HG02798 (cell line): ENCODE results near the gene IFNG.
"Not testable (repeated sequence)": the region's sequence is repeated elsewhere in the genome, so short reads cannot be mapped to it uniquely, and the experiment has no call there.

Source experiments
- ATAC-seq: cut with Tn5 transposase; IDR thresholded peaks from one replicate; pipeline ENCODE4 v1.9.1; 2021; ENCODE audit warnings: mild to moderate bottlenecking; ENCODE audit not compliant: unreplicated experiment, poor library complexity

IFNG gene

GRCh38 chr12:68159681-68160304 is at the start of gene IFNG:
Gene IFNG, minus strand, starts transcription at chr12:68159740. Its CDS starts 125 bp downstream, at chr12:68159615.
- ATAC-seq, result peak; percentile 66

GRCh38 chr12:68209048-68209728 is 49.6 kb upstream of the IFNG start:
- not testable (repeated sequence) for ATAC-seq

GRCh38 chr12:68207276-68207675 is 47.7 kb upstream of the IFNG start:
- ATAC-seq, result no peak

- no peak for ATAC-seq
These were observed 46.9 kb upstream of the IFNG start for GRCh38 chr12:68206446-68206845.

GRCh38 chr12:68203460-68203875 is 43.9 kb upstream of the IFNG start:
- no peak for ATAC-seq

GRCh38 chr12:68200854-68201253 is 41.3 kb upstream of the IFNG start:
- no peak for ATAC-seq

- ATAC-seq, result no peak
These were observed 39.6 kb upstream of the IFNG start for GRCh38 chr12:68199127-68199526.

GRCh38 chr12:68198507-68199086 is 39.1 kb upstream of the IFNG start:
- ATAC-seq, result no peak

GRCh38 chr12:68190301-68190700 is 30.8 kb upstream of the IFNG start:
- ATAC-seq, result no peak

- no peak for ATAC-seq
These were observed 30.3 kb upstream of the IFNG start for GRCh38 chr12:68189821-68190242.

GRCh38 chr12:68185598-68185997 is 26.1 kb upstream of the IFNG start:
- ATAC-seq, result no peak

- peak; percentile 50 for ATAC-seq
These were observed 21.5 kb upstream of the IFNG start for GRCh38 chr12:68180792-68181744.

GRCh38 chr12:68178774-68179439 is 19.4 kb upstream of the IFNG start:
- ATAC-seq, result no peak

GRCh38 chr12:68178184-68178583 is 18.6 kb upstream of the IFNG start:
- ATAC-seq, result no peak

- no peak for ATAC-seq
These were observed 18.0 kb upstream of the IFNG start for GRCh38 chr12:68177562-68177961.

GRCh38 chr12:68176257-68176656 is 16.7 kb upstream of the IFNG start:
- ATAC-seq, result no peak

- ATAC-seq, result peak; percentile 87
These were observed 16.1 kb upstream of the IFNG start for GRCh38 chr12:68175557-68176061.

GRCh38 chr12:68174761-68175160 is 15.2 kb upstream of the IFNG start:
- not testable (repeated sequence) for ATAC-seq

GRCh38 chr12:68173792-68174191 is 14.3 kb upstream of the IFNG start:
- ATAC-seq, result no peak

- no peak for ATAC-seq
These were observed 11.2 kb upstream of the IFNG start for GRCh38 chr12:68170726-68171125.
